Kidney (tissue), 14 donors: ENCODE results near the gene FZR1. TPM values are rescaled to one million over a fixed set of nuclear protein-coding genes. Genes with fewer than 3 reads are reported as not detected.

ENCODE experiments used
- DNase-seq, 5 donors: peaks; one replicate each; pipeline ENCODE4 v3.0.0-alpha.2; 2013 to 2020
- FAIRE-seq: peaks from 2 replicates; lab custom pipeline; 2012; peaks lifted over from hg19 to GRCh38; lab: Jason Lieb, UNC
- H3K27ac ChIP-seq, 2 donors: one replicate each; pipeline ENCODE4 v1.7.0; 2013; ENCODE audit warnings: low read depth in 2 of 2, low read length in 2 of 2, inconsistent platforms in 1 of 2
- H3K27me3 ChIP-seq: one replicate; pipeline ENCODE4 v1.7.1; 2013; ENCODE audit warnings: low read length, inconsistent platforms; ENCODE audit not compliant: control insufficient read depth, insufficient read depth
- H3K36me3 ChIP-seq, 3 donors: one replicate each; pipeline versions ENCODE4 v1.7.0 to v1.7.1; 2013; ENCODE audit warnings: low read length in 3 of 3, control low read depth in 1 of 3, inconsistent platforms in 1 of 3; ENCODE audit not compliant: insufficient read depth in 3 of 3, control insufficient read depth in 2 of 3
- H3K4me1 ChIP-seq, 3 donors: one replicate each; pipeline versions ENCODE4 v1.7.0 to v1.7.1; 2013; ENCODE audit warnings: low read length in 3 of 3, inconsistent platforms in 1 of 3, low read depth in 1 of 3; ENCODE audit not compliant: control insufficient read depth in 2 of 3, insufficient read depth in 2 of 3
- H3K4me3 ChIP-seq, 3 donors: one replicate each; pipeline versions ENCODE4 v1.7.0 to v1.8.1; 2013; ENCODE audit warnings: low read length in 3 of 3, control low read depth in 1 of 3, inconsistent platforms in 1 of 3
- H3K9ac ChIP-seq, 3 donors: one replicate each; pipeline versions ENCODE4 v1.7.0 to v1.7.1; 2013; ENCODE audit warnings: low read length in 3 of 3, control low read depth in 1 of 3, inconsistent platforms in 1 of 3
- H3K9me3 ChIP-seq, 3 donors: one replicate each; pipeline versions ENCODE4 v1.7.0 to v1.7.1; 2013; ENCODE audit warnings: low read length in 3 of 3, control low read depth in 1 of 3, inconsistent platforms in 1 of 3; ENCODE audit not compliant: control insufficient read depth in 2 of 3, insufficient read depth in 1 of 3
- intact Hi-C: fragments of 100-400 bp; cut with DNase I; formaldehyde crosslinking; loops from one replicate; pipeline ENCODE4 v1.11.1; 2022
- polyA plus RNA-seq: library from polyadenylated mRNA; stranded (reverse); fragments of 350-450 nt; fragmentation: Illumina TruSeq; extraction: RNeasy Lipid Tissue Mini Kit (QIAGEN cat#74804); gene quantifications from one replicate; pipeline ENCODE4 v1.2.3, GENCODE V29; 2014; ENCODE audit warnings: low read depth, low replicate concordance; ENCODE audit not compliant: insufficient read depth
- total RNA-seq: library from RNA; stranded (reverse); fragmentation: NEBNext Ultra II Directional; extraction: Animal tissue kit (Norgen Biotek cat#: 25700); gene quantifications from one replicate; pipeline ENCODE4 v1.2.1, GENCODE V29; 2021
- TF ChIP-seq, protein P1 (sequence below): IDR thresholded peaks from 3 replicates; pipeline ENCODE4 v1.5.1; 2012; ENCODE audit warnings: mild to moderate bottlenecking, moderate library complexity, borderline replicate concordance; ENCODE audit not compliant: insufficient read depth; ENCODE audit errors: extremely low read depth
- donor health status: control.
- donor health status: control.
- donor health status: control.
- donor health status: control.
- donor health status: control.
- donor health status: DM: yes; HTN: yes; CAD: no.
- donor health status: Normal renal cell carcinoma (clear cell type).

FZR1 gene
- total and polyA plus RNA-seq, 2 donors from 2014 or later = 28.4 to 48.0 TPM

DNA sequence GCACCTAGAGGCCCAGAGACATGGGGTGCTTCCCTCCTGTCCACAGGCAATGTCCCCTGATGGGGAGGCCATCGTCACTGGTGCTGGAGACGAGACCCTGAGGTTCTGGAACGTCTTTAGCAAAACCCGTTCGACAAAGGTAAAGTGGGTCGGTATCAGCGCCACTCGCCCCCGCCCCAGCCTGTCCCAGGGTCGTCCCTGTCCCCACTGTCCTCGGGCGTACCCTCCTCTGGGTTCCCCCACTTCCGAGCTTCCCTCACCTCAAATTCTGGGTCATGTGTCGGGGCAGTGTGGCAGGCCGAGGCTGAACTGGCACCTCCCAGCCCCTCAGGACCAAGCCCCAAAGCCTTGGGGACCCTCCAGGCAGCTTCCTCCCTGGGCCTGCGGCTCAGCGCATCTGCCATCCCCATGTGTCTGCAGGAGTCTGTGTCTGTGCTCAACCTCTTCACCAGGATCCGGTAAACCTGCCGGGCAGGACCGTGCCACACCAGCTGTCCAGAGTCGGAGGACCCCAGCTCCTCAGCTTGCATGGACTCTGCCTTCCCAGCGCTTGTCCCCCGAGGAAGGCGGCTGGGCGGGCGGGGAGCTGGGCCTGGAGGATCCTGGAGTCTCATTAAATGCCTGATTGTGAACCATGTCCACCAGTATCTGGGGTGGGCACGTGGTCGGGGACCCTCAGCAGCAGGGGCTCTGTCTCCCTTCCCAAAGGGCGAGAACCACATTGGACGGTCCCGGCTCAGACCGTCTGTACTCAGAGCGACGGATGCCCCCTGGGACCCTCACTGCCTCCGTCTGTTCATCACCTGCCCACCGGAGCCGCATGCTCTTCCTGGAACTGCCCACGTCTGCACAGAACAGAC, 28.5 kb downstream of the FZR1 start:
- Histone ChIP-seq H3K9me3 (no peaks in the 10 kb centered on the region), H3K4me3 (no peak overlapping the region), H3K4me1 (no peaks in the 10 kb centered on the region), H3K36me3 (peaks cover 0 to 13% (median 10%) of the 10 kb centered on the region in 3 donors), H3K27ac (no peak overlapping the region), H3K27me3 (no peaks in the 10 kb centered on the region), H3K9ac (no peak overlapping the region)
- no peak for FAIRE-seq
- intact Hi-C loops = no loop called here
- TF ChIP-seq, protein P1, sequence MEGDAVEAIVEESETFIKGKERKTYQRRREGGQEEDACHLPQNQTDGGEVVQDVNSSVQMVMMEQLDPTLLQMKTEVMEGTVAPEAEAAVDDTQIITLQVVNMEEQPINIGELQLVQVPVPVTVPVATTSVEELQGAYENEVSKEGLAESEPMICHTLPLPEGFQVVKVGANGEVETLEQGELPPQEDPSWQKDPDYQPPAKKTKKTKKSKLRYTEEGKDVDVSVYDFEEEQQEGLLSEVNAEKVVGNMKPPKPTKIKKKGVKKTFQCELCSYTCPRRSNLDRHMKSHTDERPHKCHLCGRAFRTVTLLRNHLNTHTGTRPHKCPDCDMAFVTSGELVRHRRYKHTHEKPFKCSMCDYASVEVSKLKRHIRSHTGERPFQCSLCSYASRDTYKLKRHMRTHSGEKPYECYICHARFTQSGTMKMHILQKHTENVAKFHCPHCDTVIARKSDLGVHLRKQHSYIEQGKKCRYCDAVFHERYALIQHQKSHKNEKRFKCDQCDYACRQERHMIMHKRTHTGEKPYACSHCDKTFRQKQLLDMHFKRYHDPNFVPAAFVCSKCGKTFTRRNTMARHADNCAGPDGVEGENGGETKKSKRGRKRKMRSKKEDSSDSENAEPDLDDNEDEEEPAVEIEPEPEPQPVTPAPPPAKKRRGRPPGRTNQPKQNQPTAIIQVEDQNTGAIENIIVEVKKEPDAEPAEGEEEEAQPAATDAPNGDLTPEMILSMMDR = no peak
- peak in 1 of 5 donors; percentile 71 for DNase-seq

DNA sequence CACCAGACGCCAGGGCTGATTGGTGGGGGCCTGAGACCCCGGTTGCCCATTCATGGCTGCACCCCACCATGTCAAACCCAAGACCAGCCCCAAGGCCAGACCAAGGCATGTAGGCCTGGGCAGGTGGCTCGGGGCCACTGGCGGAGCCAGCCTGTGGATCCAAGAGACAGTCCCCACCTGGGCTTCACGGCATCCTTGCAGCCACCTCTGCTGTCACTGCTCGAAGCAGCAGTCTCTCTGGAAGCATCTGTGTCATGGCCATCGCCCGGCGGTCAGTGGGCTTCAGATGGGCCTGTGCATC, 29.1 kb downstream of the FZR1 start:
- H3K9me3 ChIP-seq = no peaks in the 10 kb centered on the region
- DNase-seq (no peak), FAIRE-seq (no peak)
- H3K9ac ChIP-seq = no peak overlapping the region
- no peak overlapping the region for H3K4me3 ChIP-seq
- intact Hi-C loops = no loop called here
- H3K36me3 ChIP-seq = peaks cover 0 to 13% (median 10%) of the 10 kb centered on the region in 3 donors
- TF ChIP-seq, protein P1 = no peak
- H3K27me3 ChIP-seq = no peaks in the 10 kb centered on the region
- no peak overlapping the region for H3K27ac ChIP-seq
- H3K4me1 ChIP-seq = no peaks in the 10 kb centered on the region

DNA sequence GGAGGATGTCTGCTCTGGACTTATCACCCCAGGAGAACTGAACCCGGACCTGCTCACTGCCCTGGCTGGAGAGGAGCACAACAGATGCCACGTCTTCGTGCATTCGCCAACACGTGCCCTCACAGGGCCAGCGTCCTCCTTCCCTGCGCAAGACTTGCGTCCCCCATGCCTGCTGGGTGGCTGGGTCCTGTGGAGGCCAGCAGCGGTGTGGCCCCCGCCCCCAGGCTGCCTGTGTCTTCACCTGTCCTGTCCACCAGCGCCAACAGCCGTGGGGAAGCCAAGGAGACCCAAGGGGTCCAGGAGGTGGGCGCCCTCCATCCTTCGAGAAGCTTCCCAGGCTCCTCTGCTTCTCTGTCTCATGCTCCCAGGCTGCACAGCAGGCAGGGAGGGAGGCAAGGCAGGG, 29.5 kb downstream of the FZR1 start:
- Histone ChIP-seq H3K4me3 (no peak overlapping the region), H3K27ac (no peak overlapping the region), H3K9me3 (no peaks in the 10 kb centered on the region), H3K36me3 (peaks cover 0 to 12% (median 10%) of the 10 kb centered on the region in 3 donors), H3K4me1 (no peaks in the 10 kb centered on the region), H3K27me3 (no peaks in the 10 kb centered on the region), H3K9ac (no peak overlapping the region)
- no peak for FAIRE-seq
- intact Hi-C loops = no loop called here
- DNase-seq = peak in 1 of 5 donors; percentile 73
- TF ChIP-seq, protein P1 = no peak
